ENCODE measurements around the gene PES1. TPM values are rescaled to one million over a fixed set of nuclear protein-coding genes. Genes with fewer than 3 reads are reported as not detected.

The PES1 gene
- total RNA-seq (2021; ENCODE audit: unreplicated experiment) (111 TPM), Bru-seq, nascent RNA (percentile 70 among the genes with signal in this experiment), BruChase-seq, experiment 1, labeled RNA remaining after a 2-hour chase (percentile 72 among the genes with signal in this experiment), BruChase-seq, experiment 2, labeled RNA remaining after a 6-hour chase (percentile 86 among the genes with signal in this experiment)
- 107 TPM for polyA plus RNA-seq (2012; ENCODE audit: insufficient read length)
- long read RNA-seq, transcript PES1-201 (15 exons, 1,988 nt) = minor isoform, 7 of 146 reads
- long read RNA-seq, transcript PES1-202 (15 exons, 2,295 nt) = major isoform, 68 of 146 reads
- long read RNA-seq, partial matches to known transcripts = 38 of 146 reads
- long read RNA-seq, other reads (novel, unspliced or antisense) = 29 of 146 reads

DNA sequence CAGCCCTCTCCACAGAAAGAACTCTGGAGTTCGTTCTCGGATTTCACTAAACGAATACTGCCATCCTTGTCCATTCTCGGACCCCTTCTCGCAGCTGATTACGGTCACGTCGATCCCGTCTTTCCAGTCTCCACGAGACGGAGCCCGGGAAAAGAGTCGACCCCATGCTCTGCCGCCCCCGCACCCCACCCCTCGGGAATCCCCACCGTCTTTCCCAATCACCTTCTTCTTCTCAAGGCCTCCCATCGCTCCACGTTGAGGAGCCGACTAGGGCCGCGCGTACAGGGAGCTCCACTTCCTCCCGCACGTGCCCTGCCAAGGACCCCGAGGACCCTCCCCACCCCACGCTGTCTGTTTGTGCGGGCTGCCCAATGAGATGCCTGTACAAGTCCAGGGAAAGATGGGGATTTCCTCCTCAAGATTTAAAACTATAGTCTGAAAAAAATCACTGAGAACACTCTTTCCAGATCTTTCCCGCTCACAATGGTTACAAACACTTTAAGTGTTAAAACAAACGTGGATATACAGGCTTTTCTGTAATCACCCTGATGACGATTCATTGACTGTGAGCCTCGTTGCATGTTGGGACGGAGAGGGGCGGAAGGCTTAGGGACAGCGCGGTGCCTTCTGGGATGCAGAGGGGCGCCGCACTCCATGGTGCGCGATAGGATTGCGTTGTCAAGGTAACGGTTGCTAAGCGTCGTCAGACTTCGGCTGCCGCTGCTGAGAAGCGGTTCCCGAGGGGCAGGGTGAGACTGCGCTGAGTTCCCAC lies at the start of gene PES1:
PES1 (minus strand) TSS at position 323 of the 772 bp plus-strand sequence; CDS start at position 246, 77 bp downstream.
- Histone ChIP-seq H3K9me3 (ENCODE audit: control insufficient read depth, insufficient read depth, low read depth, low read length) (no peaks in the 10 kb centered on the region), H3K36me3 (ENCODE audit: control insufficient read depth, insufficient read depth, low read length) (peaks cover 19% of the 10 kb centered on the region), H3K4me3 (ENCODE audit: low read depth in 2 of 2, low read length in 2 of 2) (peak within 1 kb of the TSS; percentile 97 to 98), H3K27me3 (ENCODE audit: control insufficient read depth, insufficient read depth, low read length) (no peaks in the 10 kb centered on the region), H3K4me1 (ENCODE audit: control insufficient read depth, insufficient read depth, low read length) (peaks cover 11% of the 10 kb centered on the region), H3K27ac (ENCODE audit: low read length) (peak within 1 kb of the TSS; percentile 96)
- ATAC-seq (peak; percentile 100), DNase-seq (ENCODE audit: low read depth, low spot score) (peak; percentile 93)
- in situ Hi-C loops (cut with HindIII; ENCODE audit: low pct_unique_long_range_greater_than_20kb, low sequenced_read_pairs) = no loop called here
- ChIA-PET POLR2A (no interaction called here), CTCF (interaction anchor here (0.6 kb wide), 1 partner anchor 117 kb away, joined by 3 read pairs; no protein-coding TSS in a partner anchor)
- intact Hi-C loops (cut with micrococcal nuclease; ENCODE audit: unreplicated experiment) = no loop called here
- peak; percentile 57; the same call in 1 of the 2 replicates for TF ChIP-seq POLR2AphosphoS5 (IDR thresholded peaks at IDR 0.05; ENCODE audit: low read depth, low read length)
- TF ChIP-seq, protein P1, sequence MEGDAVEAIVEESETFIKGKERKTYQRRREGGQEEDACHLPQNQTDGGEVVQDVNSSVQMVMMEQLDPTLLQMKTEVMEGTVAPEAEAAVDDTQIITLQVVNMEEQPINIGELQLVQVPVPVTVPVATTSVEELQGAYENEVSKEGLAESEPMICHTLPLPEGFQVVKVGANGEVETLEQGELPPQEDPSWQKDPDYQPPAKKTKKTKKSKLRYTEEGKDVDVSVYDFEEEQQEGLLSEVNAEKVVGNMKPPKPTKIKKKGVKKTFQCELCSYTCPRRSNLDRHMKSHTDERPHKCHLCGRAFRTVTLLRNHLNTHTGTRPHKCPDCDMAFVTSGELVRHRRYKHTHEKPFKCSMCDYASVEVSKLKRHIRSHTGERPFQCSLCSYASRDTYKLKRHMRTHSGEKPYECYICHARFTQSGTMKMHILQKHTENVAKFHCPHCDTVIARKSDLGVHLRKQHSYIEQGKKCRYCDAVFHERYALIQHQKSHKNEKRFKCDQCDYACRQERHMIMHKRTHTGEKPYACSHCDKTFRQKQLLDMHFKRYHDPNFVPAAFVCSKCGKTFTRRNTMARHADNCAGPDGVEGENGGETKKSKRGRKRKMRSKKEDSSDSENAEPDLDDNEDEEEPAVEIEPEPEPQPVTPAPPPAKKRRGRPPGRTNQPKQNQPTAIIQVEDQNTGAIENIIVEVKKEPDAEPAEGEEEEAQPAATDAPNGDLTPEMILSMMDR (IDR thresholded peaks at IDR 0.05) = no peak
- BruUV-seq (replicated peaks) = no TSS peak

DNA sequence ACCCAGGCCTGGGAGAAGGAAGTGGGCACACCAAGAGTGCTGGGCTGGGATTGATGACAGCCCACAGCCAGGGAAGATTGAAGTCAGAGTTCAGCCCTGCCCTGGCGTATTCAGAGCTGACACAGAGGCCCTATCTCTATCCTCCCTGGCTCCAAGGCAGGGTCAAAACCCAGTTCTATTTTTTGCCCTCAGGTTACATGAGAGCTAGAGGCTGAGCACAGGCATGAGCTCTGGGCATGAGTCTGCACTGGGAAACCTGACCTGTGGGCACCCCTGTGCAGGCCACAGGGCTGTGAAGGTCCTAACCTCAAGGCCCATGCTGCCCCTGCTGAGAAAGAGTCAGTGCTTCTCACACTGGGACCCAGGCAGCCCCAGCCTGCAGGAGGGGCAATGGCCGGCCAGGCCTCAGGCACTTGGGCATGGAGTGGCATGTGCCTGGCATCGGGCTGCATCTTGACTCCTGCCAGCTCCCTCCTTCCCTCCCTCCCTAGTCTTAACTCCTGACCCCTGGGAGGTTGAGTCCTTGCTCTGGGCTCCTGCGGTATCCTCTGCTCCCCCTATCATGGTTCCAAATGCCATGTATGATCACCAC lies 49.2 kb upstream of the PES1 start:
- Histone ChIP-seq H3K9me3 (ENCODE audit: control insufficient read depth, insufficient read depth, low read depth, low read length) (no peaks in the 10 kb centered on the region), H3K27me3 (ENCODE audit: control insufficient read depth, insufficient read depth, low read length) (no peaks in the 10 kb centered on the region), H3K36me3 (ENCODE audit: control insufficient read depth, insufficient read depth, low read length) (no peaks in the 10 kb centered on the region; the same call in 1 of the 2 replicates), H3K4me3 (ENCODE audit: low read depth in 2 of 2, low read length in 2 of 2) (no peak overlapping the region), H3K27ac (ENCODE audit: low read length) (no peak overlapping the region), H3K4me1 (ENCODE audit: control insufficient read depth, insufficient read depth, low read length) (0 out of 2 replicates have a peak, but pooled peaks cover 4% of the 10 kb centered on the region)
- in situ Hi-C loops (cut with HindIII; ENCODE audit: low pct_unique_long_range_greater_than_20kb, low sequenced_read_pairs) (no loop called here), intact Hi-C loops (cut with micrococcal nuclease; ENCODE audit: unreplicated experiment) (no loop called here)
- ATAC-seq (no peak), DNase-seq (ENCODE audit: low read depth, low spot score) (no peak)
- TF ChIP-seq, protein P1 (IDR thresholded peaks at IDR 0.05) = no peak
- no peak for TF ChIP-seq POLR2AphosphoS5 (IDR thresholded peaks at IDR 0.05; ENCODE audit: low read depth, low read length)
- no peak for TF ChIP-seq SIN3A (IDR thresholded peaks at IDR 0.05; ENCODE audit: borderline replicate concordance, insufficient read depth, low read depth, low read length)
- TF ChIP-seq TCF7L2 (IDR thresholded peaks at IDR 0.05; ENCODE audit: low read depth, low read length) = no peak
- TF ChIP-seq, protein P2, sequence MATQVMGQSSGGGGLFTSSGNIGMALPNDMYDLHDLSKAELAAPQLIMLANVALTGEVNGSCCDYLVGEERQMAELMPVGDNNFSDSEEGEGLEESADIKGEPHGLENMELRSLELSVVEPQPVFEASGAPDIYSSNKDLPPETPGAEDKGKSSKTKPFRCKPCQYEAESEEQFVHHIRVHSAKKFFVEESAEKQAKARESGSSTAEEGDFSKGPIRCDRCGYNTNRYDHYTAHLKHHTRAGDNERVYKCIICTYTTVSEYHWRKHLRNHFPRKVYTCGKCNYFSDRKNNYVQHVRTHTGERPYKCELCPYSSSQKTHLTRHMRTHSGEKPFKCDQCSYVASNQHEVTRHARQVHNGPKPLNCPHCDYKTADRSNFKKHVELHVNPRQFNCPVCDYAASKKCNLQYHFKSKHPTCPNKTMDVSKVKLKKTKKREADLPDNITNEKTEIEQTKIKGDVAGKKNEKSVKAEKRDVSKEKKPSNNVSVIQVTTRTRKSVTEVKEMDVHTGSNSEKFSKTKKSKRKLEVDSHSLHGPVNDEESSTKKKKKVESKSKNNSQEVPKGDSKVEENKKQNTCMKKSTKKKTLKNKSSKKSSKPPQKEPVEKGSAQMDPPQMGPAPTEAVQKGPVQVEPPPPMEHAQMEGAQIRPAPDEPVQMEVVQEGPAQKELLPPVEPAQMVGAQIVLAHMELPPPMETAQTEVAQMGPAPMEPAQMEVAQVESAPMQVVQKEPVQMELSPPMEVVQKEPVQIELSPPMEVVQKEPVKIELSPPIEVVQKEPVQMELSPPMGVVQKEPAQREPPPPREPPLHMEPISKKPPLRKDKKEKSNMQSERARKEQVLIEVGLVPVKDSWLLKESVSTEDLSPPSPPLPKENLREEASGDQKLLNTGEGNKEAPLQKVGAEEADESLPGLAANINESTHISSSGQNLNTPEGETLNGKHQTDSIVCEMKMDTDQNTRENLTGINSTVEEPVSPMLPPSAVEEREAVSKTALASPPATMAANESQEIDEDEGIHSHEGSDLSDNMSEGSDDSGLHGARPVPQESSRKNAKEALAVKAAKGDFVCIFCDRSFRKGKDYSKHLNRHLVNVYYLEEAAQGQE (IDR thresholded peaks at IDR 0.05; ENCODE audit: insufficient read depth in 1 of 2, low read depth in 2 of 2, low read length in 1 of 2) = no peak
- CTCF ChIA-PET = no interaction called here
- POLR2A ChIA-PET = no interaction called here
- no TSS peak for BruUV-seq (replicated peaks)
